ENCODE results near the gene GPT2. TPM values are rescaled to one million over a fixed set of nuclear protein-coding genes. Genes with fewer than 3 reads are reported as not detected.

Gene GPT2
- total RNA-seq, 1 donor = 0.21 TPM

GRCh38 chr16:46885960-46886763 is 2.0 kb downstream of the GPT2 start:
- H3K4me1 ChIP-seq (ENCODE audit: insufficient read depth, low read length) = peaks cover 17% of the 10 kb centered on the region
- H3K27me3 ChIP-seq (ENCODE audit: insufficient read depth, low read length) = no peaks in the 10 kb centered on the region
- H3K4me3 ChIP-seq (ENCODE audit: low read length) = no peak overlapping the region
- H3K9me3 ChIP-seq (ENCODE audit: low read depth, low read length) = no peaks in the 10 kb centered on the region

- no peaks in the 10 kb centered on the region for H3K27me3 ChIP-seq (ENCODE audit: insufficient read depth, low read length)
- H3K9me3 ChIP-seq (ENCODE audit: low read depth, low read length) = no peaks in the 10 kb centered on the region
- H3K4me3 ChIP-seq (ENCODE audit: low read length) = no peak overlapping the region
- peaks cover 17% of the 10 kb centered on the region for H3K4me1 ChIP-seq (ENCODE audit: insufficient read depth, low read length)
These were observed 2.8 kb downstream of the GPT2 start for GRCh38 chr16:46886764-46887523.

GRCh38 chr16:46887524-46887854 is 3.3 kb downstream of the GPT2 start:
- peaks cover 17% of the 10 kb centered on the region for H3K4me1 ChIP-seq (ENCODE audit: insufficient read depth, low read length)
- H3K9me3 ChIP-seq (ENCODE audit: low read depth, low read length) = no peaks in the 10 kb centered on the region

GRCh38 chr16:46889245-46889941 is 5.2 kb downstream of the GPT2 start:
- no peak overlapping the region for H3K4me3 ChIP-seq (ENCODE audit: low read length)
- H3K4me1 ChIP-seq (ENCODE audit: insufficient read depth, low read length) = peaks cover 8% of the 10 kb centered on the region
- H3K27me3 ChIP-seq (ENCODE audit: insufficient read depth, low read length) = no peaks in the 10 kb centered on the region
- H3K9me3 ChIP-seq (ENCODE audit: low read depth, low read length) = no peaks in the 10 kb centered on the region

More at GRCh38 chr16:46887524-46887854, 3.3 kb downstream of the GPT2 start:
- Histone ChIP-seq H3K4me3 (ENCODE audit: low read length) (no peak overlapping the region), H3K27me3 (ENCODE audit: insufficient read depth, low read length) (no peaks in the 10 kb centered on the region)

GRCh38 chr16:46889942-46890300 is 5.8 kb downstream of the GPT2 start:
- Histone ChIP-seq H3K27me3 (ENCODE audit: insufficient read depth, low read length) (no peaks in the 10 kb centered on the region), H3K4me3 (ENCODE audit: low read length) (no peak overlapping the region), H3K4me1 (ENCODE audit: insufficient read depth, low read length) (peaks cover 3% of the 10 kb centered on the region), H3K9me3 (ENCODE audit: low read depth, low read length) (no peaks in the 10 kb centered on the region)

- Histone ChIP-seq H3K4me3 (ENCODE audit: low read length) (no peak overlapping the region), H3K4me1 (ENCODE audit: insufficient read depth, low read length) (no peaks in the 10 kb centered on the region), H3K9me3 (ENCODE audit: low read depth, low read length) (no peaks in the 10 kb centered on the region)
These were observed 7.7 kb downstream of the GPT2 start for GRCh38 chr16:46891910-46892309.

GRCh38 chr16:46894036-46894672 is 10.0 kb downstream of the GPT2 start:
- H3K4me3 ChIP-seq (ENCODE audit: low read length) = no peak overlapping the region
- peaks cover 2% of the 10 kb centered on the region for H3K4me1 ChIP-seq (ENCODE audit: insufficient read depth, low read length)
- H3K27me3 ChIP-seq (ENCODE audit: insufficient read depth, low read length) = no peaks in the 10 kb centered on the region
- H3K9me3 ChIP-seq (ENCODE audit: low read depth, low read length) = no peaks in the 10 kb centered on the region

More at GRCh38 chr16:46891910-46892309, 7.7 kb downstream of the GPT2 start:
- H3K27me3 ChIP-seq (ENCODE audit: insufficient read depth, low read length) = no peaks in the 10 kb centered on the region

GRCh38 chr16:46895399-46896313 is 11.5 kb downstream of the GPT2 start:
- H3K9me3 ChIP-seq (ENCODE audit: low read depth, low read length) = no peaks in the 10 kb centered on the region
- peaks cover 6% of the 10 kb centered on the region for H3K4me1 ChIP-seq (ENCODE audit: insufficient read depth, low read length)
- H3K27me3 ChIP-seq (ENCODE audit: insufficient read depth, low read length) = no peaks in the 10 kb centered on the region
- no peak overlapping the region for H3K4me3 ChIP-seq (ENCODE audit: low read length)

- H3K9me3 ChIP-seq (ENCODE audit: low read depth, low read length) = no peaks in the 10 kb centered on the region
- no peaks in the 10 kb centered on the region for H3K27me3 ChIP-seq (ENCODE audit: insufficient read depth, low read length)
- H3K4me3 ChIP-seq (ENCODE audit: low read length) = no peak overlapping the region
- peaks cover 6% of the 10 kb centered on the region for H3K4me1 ChIP-seq (ENCODE audit: insufficient read depth, low read length)
These were observed 12.3 kb downstream of the GPT2 start for GRCh38 chr16:46896314-46896968.

GRCh38 chr16:46897471-46897870 is 13.3 kb downstream of the GPT2 start:
- no peaks in the 10 kb centered on the region for H3K27me3 ChIP-seq (ENCODE audit: insufficient read depth, low read length)
- H3K4me3 ChIP-seq (ENCODE audit: low read length) = no peak overlapping the region
- peaks cover 6% of the 10 kb centered on the region for H3K4me1 ChIP-seq (ENCODE audit: insufficient read depth, low read length)
- no peaks in the 10 kb centered on the region for H3K9me3 ChIP-seq (ENCODE audit: low read depth, low read length)

- H3K4me1 ChIP-seq (ENCODE audit: insufficient read depth, low read length) = peaks cover 6% of the 10 kb centered on the region
- H3K27me3 ChIP-seq (ENCODE audit: insufficient read depth, low read length) = no peaks in the 10 kb centered on the region
- no peaks in the 10 kb centered on the region for H3K9me3 ChIP-seq (ENCODE audit: low read depth, low read length)
- no peak overlapping the region for H3K4me3 ChIP-seq (ENCODE audit: low read length)
These were observed 13.8 kb downstream of the GPT2 start for GRCh38 chr16:46898006-46898405.

- H3K4me1 ChIP-seq (ENCODE audit: insufficient read depth, low read length) = peaks cover 6% of the 10 kb centered on the region
- H3K4me3 ChIP-seq (ENCODE audit: low read length) = no peak overlapping the region
- H3K9me3 ChIP-seq (ENCODE audit: low read depth, low read length) = no peaks in the 10 kb centered on the region
- no peaks in the 10 kb centered on the region for H3K27me3 ChIP-seq (ENCODE audit: insufficient read depth, low read length)
These were observed 15.4 kb downstream of the GPT2 start for GRCh38 chr16:46899443-46900143.

- Histone ChIP-seq H3K4me1 (ENCODE audit: insufficient read depth, low read length) (peaks cover 6% of the 10 kb centered on the region), H3K9me3 (ENCODE audit: low read depth, low read length) (no peaks in the 10 kb centered on the region), H3K4me3 (ENCODE audit: low read length) (no peak overlapping the region), H3K27me3 (ENCODE audit: insufficient read depth, low read length) (no peaks in the 10 kb centered on the region)
These were observed 16.5 kb downstream of the GPT2 start for GRCh38 chr16:46900455-46901235.
